Measurements from ENCODE around the gene RNF6.

- TF ChIP-seq YY1 (IDR thresholded peaks at IDR 0.05; ENCODE audit: insufficient read depth, insufficient read length) (no peak), SUZ12 (IDR thresholded peaks at IDR 0.05; ENCODE audit: extremely low read depth, insufficient read depth, insufficient read length) (no peak), ZNF274 (IDR thresholded peaks at IDR 0.05; ENCODE audit: low read depth, low read length) (no peak)
These were observed 40.0 kb upstream of the RNF6 start for GRCh38 chr13:26262156-26262555.
